ENCODE data around the gene ANKMY1. TPM values are rescaled to one million over a fixed set of nuclear protein-coding genes. Genes with fewer than 3 reads are reported as not detected.

ANKMY1 gene
- total and polyA plus RNA-seq, 2 of the 8 experiments (the other 6 are each of a cell fraction or from before 2014, with no cell fraction given) = 4.5 to 4.8 TPM

GRCh38 chr2:240467659-240468302 lies 90.0 kb downstream of the ANKMY1 start:
- Histone ChIP-seq H3K23me2 (ENCODE audit: low read depth, low read length) (peaks cover 4% of the 10 kb centered on the region; the same call in 1 of the 2 replicates), H3K4me3 (ENCODE audit: extremely low read depth in 1 of 4, insufficient read depth in 2 of 4, low read depth in 3 of 4, low read length in 4 of 4) (no peak overlapping the region), H3K27me3 (replicated peaks in 1 of 4; ENCODE audit: control insufficient read depth in 3 of 4, extremely low read depth in 1 of 4, insufficient read depth in 3 of 4, low read length in 3 of 4) (peaks cover 0 to 5% (median 3%) of the 10 kb centered on the region in 4 experiments; a peak in 3 of 7 replicates), H2BK120ac (replicated peaks; ENCODE audit: low read depth, low read length) (no peak overlapping the region), H2BK15ac (ENCODE audit: low read length) (no peak overlapping the region), H3K9ac (replicated peaks in 1 of 4; ENCODE audit: extremely low read depth in 1 of 4, low read depth in 3 of 4, low read length in 3 of 4) (no peak overlapping the region), H2AFZ (ENCODE audit: low read length) (no peak overlapping the region), H3K14ac (ENCODE audit: insufficient read length) (no peak overlapping the region), H3K27ac (ENCODE audit: low read depth, low read length) (no peak overlapping the region), H2BK12ac (ENCODE audit: low read depth, low read length) (no peak overlapping the region), H3K4me2 (ENCODE audit: insufficient read depth in 1 of 2, low read depth in 2 of 2, low read length in 2 of 2) (no peak overlapping the region), H4K5ac (ENCODE audit: insufficient read length, low read depth, low read length) (no peak overlapping the region), H3K4ac (replicated peaks; ENCODE audit: insufficient read length, low read depth, low read length) (no peak overlapping the region), H2BK20ac (ENCODE audit: low read length) (no peak overlapping the region), H2AK5ac (ENCODE audit: low read depth, low read length) (no peak overlapping the region), H3K79me2 (ENCODE audit: control insufficient read depth in 1 of 2, insufficient read depth in 2 of 2, low read length in 2 of 2) (no peaks in the 10 kb centered on the region), H3K79me1 (ENCODE audit: low read depth, low read length) (no peaks in the 10 kb centered on the region), H3K56ac (replicated peaks; ENCODE audit: insufficient read length, low read depth, low read length) (no peak overlapping the region), H4K91ac (replicated peaks; ENCODE audit: insufficient read length, low read length) (no peak overlapping the region), H3K9me3 (ENCODE audit: insufficient read depth in 2 of 2, low read depth in 1 of 2, low read length in 1 of 2) (no peaks in the 10 kb centered on the region), H3K23ac (ENCODE audit: insufficient read length) (no peak overlapping the region), H2BK5ac (ENCODE audit: low read depth, low read length) (no peak overlapping the region; the same call in 1 of the 2 replicates), H3K36me3 (ENCODE audit: control insufficient read depth in 2 of 4, insufficient read depth in 4 of 4, low read length in 3 of 4) (peaks cover 0 to 13% (median 2%) of the 10 kb centered on the region in 4 experiments; a peak in 5 of 8 replicates), H4K20me1 (replicated peaks in 1 of 2; ENCODE audit: control insufficient read depth in 1 of 2, insufficient read depth in 2 of 2, low read length in 2 of 2) (peaks cover 0 to 11% of the 10 kb centered on the region in 2 experiments), H4K8ac (ENCODE audit: extremely low read depth, insufficient read depth, low read length) (no peak overlapping the region; the same call in 1 of the 2 replicates), H3K4me1 (replicated peaks in 1 of 4; ENCODE audit: control insufficient read depth in 3 of 4, insufficient read depth in 4 of 4, low read length in 3 of 4) (no peaks in the 10 kb centered on the region), H3K18ac (ENCODE audit: extremely low read depth, low read length) (no peak overlapping the region)
- WGBS, 2 experiments (ENCODE audit: extremely low coverage in 1 of 2, insufficient coverage in 1 of 2, insufficient read length in 1 of 2, insufficient replicate concordance in 2 of 2, low coverage in 1 of 2, low lambda C conversion rate in 2 of 2, missing lambda C conversion rate in 1 of 2) = 95% methylated on average over 18 of the region's 22 CpGs; no CpG with 5 or more reads in 1 of the 2 experiments
- DNase-seq (ENCODE audit: low read depth in 1 of 2, low spot score in 2 of 2) = peak in 1 of 2 experiments; percentile 52
- POLR2A ChIA-PET (ENCODE audit: partially characterized antibody) = interaction anchor here (2.0 kb wide), 1 partner anchor 9 kb away, joined by 6 read pairs; no protein-coding TSS in a partner anchor
- CTCF ChIA-PET (ENCODE audit: partially characterized antibody) = interaction anchor here (1.0 to 2.1 kb wide), 3 partner anchors 9 to 12 kb away, joined by 3 to 6 read pairs (median 3); no protein-coding TSS in a partner anchor
- no peak for FAIRE-seq
- TF ChIP-seq BRCA1 (IDR thresholded peaks at IDR 0.05; ENCODE audit: low read depth, low read length) (no peak), EP300 (IDR thresholded peaks at IDR 0.05; ENCODE audit: borderline replicate concordance in 1 of 2, low read depth in 2 of 2, low read length in 2 of 2) (no peak), SP4 (IDR thresholded peaks at IDR 0.05; ENCODE audit: low read length) (no peak), TEAD4 (IDR thresholded peaks at IDR 0.05; ENCODE audit: low read depth, low read length) (no peak), JUN (IDR thresholded peaks at IDR 0.05; ENCODE audit: low read depth, low read length) (no peak), SUZ12 (IDR thresholded peaks at IDR 0.05; ENCODE audit: low read length) (no peak), SAP30 (IDR thresholded peaks at IDR 0.05; ENCODE audit: insufficient read depth, insufficient replicate concordance, low read length) (no peak), POLR2A (IDR thresholded peaks at IDR 0.05; ENCODE audit: control extremely low read depth in 1 of 2, low read depth in 2 of 2, low read length in 2 of 2) (no peak), CBX5 (IDR thresholded peaks at IDR 0.05; ENCODE audit: low read depth, low read length) (no peak), RAD21 (IDR thresholded peaks at IDR 0.05 in 1 of 2, conservative IDR thresholded peaks at IDR 0.05 in 1 of 2; ENCODE audit: low read depth in 2 of 2, low read length in 2 of 2) (peak; percentile 45 to 50), SP1 (IDR thresholded peaks at IDR 0.05; ENCODE audit: low read depth, low read length) (no peak), POU5F1 (IDR thresholded peaks at IDR 0.05; ENCODE audit: low read depth, low read length) (no peak), NRF1 (IDR thresholded peaks at IDR 0.05; ENCODE audit: low read depth, low read length) (no peak)
